ENCODE data around the gene ENPP7.

Gene ENPP7, protein sequence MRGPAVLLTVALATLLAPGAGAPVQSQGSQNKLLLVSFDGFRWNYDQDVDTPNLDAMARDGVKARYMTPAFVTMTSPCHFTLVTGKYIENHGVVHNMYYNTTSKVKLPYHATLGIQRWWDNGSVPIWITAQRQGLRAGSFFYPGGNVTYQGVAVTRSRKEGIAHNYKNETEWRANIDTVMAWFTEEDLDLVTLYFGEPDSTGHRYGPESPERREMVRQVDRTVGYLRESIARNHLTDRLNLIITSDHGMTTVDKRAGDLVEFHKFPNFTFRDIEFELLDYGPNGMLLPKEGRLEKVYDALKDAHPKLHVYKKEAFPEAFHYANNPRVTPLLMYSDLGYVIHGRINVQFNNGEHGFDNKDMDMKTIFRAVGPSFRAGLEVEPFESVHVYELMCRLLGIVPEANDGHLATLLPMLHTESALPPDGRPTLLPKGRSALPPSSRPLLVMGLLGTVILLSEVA

DNA sequence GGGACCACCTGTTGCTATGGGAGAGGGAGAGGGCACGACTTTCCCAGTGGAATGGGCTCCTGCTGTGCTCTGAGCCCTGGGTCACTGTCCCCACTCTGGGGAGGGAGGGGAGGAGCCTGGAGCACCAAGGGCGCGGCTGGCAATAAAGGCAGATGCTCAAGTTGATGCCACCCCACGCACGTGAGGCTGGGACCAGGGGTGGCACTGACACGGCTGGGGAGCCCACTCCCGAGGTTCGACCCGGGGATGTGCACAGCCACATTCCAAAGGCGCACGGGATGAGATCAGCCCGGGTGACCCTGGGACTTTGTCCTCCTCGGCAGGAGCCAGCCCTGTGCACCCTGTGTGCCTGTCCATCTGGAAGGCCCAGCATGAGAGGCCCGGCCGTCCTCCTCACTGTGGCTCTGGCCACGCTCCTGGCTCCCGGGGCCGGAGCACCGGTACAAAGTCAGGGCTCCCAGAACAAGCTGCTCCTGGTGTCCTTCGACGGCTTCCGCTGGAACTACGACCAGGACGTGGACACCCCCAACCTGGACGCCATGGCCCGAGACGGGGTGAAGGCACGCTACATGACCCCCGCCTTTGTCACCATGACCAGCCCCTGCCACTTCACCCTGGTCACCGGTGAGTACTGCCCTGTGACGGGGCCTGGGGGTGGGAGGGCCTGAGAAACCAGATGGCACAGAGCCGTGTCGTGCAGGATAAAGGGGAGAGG lies at the start of gene ENPP7:
Gene ENPP7 (plus strand): TSS at position 175 of the 715 bp plus-strand sequence. CDS start 197 bp downstream, at position 372.
- DNase-seq = no peak

DNA sequence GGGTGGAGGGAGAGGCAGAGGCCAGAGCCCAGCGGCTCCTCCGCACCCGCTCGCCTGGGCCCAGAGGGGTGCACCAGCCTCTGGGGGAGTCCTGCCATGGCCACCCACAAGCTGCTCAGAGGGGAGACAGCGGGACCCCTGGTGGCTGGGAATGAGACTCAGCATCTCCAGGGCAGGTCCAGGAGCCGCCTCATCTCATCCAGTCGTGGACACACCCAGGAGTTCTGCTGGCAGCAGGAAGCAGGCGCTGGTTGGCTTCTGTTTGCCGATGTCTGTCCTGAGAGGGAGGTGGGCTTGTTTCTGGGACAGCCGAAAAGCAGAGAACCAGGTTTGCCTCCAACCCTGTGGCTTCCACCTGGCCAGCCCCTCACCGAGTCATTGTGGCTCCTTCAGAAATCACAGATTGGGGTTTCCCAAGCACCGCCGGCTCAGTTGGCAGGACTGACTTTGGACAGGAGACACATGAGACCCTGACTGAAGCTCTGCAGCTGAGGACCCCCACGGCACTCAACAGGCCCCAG lies 49.6 kb upstream of the ENPP7 start:
- intact Hi-C loops (cut with DNase I) = no loop called here
- DNase-seq = no peak

More for the DNA sequence above, at the start of gene ENPP7:
- intact Hi-C loops (cut with DNase I) = no loop called here

DNA sequence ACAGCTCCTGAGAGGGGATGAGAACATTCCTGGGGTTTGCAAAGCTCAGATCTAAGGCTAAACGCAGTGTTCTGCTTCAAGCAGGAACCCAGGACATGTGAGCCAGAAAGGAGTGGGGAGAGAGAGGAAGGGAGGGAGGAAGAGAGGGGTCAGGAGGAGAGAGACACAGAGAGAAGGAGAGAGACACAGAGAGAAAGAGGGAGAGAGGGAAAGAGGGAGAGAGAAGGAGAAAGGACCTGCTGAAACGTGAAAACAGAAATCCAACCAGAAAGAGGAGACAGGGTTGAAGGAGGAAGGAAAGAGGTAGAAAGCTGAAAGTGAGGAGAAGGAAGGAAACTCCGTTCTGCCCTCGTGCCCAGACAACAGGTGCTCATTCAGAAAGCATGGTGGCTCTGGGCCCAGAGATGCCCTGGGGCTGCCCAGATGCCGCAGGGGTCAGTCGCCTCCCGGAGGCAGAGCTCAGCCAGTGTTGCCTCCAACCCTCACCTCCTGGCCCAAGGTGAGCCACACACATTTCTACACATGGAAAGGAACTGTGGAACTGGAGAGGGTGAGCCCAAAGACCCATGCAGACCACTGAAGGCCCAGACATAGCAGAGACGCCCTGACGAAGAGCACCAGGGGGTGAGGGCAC lies 49.0 kb upstream of the ENPP7 start:
- intact Hi-C loops (cut with DNase I) = no loop called here
- no peak for DNase-seq

DNA sequence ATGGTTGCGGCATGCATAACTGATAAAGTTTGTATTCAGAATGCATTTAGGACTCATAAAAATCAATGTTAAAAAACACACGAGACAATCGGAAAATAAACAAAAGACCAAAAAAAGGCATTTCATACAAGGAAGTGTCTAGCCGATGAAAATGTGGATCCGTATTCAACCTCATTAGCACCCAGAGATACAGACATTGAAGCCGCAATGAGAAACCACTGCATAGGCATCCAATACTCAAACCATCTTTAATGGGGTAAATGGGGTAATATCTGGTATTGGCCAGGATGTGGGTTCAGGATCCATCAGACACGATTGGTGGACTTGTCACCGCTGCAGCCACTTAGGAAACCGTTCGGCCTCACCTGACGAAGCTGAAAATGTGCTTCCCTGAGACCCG lies 47.4 kb upstream of the ENPP7 start:
- intact Hi-C loops (cut with DNase I) = no loop called here
- no peak for DNase-seq

DNA sequence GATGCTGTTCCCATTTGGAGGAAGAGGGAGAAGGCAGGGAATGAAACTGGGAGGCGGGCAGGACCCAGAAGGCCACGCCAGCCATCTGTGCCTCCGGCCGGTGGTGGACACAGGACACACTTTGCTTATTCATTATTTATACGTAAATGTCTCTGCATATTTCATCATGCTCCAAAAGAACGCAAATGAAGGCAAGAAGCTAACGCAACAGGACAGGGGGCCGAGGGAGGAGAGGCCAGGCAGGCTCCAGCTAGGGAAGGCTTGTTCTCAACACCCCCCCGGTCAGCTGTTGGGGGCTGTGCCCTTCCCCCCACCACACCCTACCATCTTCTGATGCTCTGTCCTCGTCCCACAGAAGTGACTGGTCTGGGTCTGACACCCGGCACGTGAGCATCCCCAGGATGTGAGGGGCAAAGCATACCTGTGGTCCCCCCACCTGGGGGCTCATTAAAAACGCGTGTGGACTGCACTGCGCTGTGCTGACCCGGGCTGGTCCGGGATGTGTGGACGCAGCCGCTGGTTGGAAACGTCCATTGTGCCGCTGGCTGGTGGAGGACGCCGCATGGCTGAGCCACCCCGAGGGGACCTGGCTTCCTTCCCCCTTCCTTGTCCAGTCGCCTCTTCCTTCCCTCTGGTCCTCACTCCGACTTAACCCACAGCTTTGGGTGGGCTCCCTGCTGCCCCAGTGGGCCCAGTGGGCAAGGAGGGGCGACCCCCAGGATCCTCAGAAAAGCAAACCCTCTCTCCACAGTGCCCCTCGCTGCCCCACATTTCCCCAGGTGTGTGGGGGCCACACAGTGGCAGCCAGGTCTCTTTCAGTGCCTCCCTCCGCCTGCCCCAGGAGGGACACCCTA lies 46.4 kb upstream of the ENPP7 start:
- intact Hi-C loops (cut with DNase I) = no loop called here
- DNase-seq = no peak

DNA sequence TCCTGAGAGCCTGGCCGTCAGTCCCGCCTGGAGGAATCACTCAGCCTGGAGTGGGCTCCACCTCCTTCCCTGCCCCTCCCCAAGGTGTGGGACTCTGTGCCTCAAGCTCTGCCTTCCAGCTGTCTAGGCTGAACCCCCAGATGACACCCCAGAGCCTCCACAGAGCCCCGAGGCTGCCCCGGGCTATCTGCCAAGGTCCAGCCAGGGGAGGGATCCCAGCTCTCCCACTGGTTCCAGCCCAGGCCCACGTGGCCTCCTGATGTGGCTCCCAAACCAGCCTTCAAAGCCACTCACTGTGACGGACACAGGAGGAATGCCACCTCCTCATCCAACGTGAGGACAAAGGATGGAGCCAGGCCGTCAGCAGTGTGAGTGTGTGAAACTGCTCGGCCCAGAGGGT lies 45.6 kb upstream of the ENPP7 start:
- intact Hi-C loops (cut with DNase I) = no loop called here
- no peak for DNase-seq

DNA sequence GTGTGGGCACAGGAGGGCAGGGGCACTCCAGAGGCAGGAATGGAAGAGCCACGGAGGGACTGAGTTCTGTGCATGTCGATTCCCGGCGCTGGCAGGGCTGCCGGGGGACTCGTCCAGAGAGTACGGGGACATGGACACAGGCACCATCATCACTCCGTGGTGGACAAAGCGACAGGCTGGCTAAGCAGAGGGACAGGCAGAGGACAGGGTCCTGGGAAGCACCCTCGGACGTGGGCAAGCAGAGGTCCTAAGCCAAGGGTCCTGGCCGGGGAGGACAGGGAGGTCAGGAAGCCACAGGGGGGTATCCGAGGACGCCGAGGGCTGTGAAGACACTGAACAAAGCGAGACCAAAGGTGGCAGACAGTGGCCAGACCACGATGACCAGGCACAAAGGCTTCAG lies 44.3 kb upstream of the ENPP7 start:
- no peak for DNase-seq
- intact Hi-C loops (cut with DNase I) = no loop called here

DNA sequence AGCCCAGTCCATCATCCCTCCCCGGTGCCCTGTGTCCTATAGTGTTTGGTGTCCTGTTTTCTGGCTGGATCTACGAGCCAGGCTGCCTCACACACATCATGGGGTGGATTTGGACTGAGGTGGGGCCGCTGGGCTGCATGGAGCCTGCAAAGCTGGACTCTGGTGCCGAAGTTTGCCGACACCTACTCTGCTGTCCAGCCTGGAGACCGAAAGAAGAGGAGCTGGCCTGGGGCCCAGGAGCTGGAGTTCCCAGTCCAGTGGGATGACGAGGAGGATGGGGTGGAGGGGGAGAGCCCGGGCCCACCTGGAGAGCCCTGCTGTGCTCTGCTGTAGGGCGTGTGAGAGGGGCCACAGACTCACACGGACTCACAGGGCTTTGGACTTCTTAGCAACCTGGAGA lies 40.3 kb upstream of the ENPP7 start:
- intact Hi-C loops (cut with DNase I) = no loop called here
- DNase-seq = no peak

DNA sequence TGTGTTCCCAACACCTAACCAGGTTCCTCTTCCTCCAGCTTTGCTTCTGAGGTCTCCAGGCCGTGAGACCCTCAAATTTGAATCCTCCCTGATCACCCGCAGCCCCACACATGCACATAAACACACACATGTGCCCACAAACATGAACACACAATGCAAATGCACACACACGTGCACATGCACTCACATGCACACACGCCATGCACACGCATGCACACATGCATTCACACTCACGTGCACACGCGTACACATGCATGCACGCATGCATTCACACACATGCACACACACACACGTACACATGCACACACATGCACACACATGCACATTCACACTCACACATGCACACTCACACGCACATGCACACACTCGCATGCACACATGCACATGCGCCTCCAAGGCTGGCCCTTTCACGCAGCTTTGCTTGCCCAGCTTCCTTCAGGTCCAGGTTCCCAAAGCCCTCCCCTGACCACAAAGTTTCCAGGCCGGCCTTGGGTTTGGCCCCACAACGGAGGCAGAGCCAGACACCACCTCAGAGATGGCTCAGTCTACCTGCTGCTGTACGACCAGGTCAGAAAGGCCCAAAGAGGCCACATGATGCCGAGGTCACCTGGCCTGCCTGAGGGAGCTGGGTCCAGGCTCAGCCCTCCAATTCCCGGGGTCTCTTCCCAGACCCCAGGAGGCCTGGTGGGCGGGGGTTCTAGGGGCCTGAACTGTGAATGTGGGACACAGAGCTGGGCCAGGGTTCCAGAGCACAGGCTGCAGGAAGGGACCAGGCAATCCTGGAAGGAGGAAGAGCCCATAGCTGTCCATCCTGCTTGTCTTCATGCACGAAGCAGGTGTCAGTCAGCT lies 39.5 kb upstream of the ENPP7 start:
- no peak for DNase-seq
- intact Hi-C loops (cut with DNase I) = no loop called here

DNA sequence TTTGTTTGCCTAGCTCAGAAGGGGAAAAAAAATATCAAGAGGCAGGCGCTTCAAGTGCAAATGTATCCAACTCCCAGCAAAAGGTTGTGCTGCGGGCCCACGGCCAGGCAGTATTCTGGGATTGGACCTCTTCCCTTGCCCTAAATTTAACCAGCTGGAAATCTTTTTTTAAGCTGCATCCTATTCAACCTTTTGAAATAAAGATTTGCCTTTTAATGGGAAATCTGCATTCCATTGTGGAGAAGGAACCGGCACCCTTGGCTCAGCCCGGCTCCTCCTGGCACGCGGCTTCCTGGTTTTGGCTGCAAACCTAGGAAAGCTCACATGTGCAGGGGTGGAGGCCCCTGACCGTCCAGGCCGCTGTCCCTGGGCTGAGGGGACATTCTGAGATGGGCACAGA lies 38.8 kb upstream of the ENPP7 start:
- DNase-seq = peak in 28 of 42 donors; percentile 14 to 66 (median 37)
- intact Hi-C loops (cut with DNase I) = no loop called here

DNA sequence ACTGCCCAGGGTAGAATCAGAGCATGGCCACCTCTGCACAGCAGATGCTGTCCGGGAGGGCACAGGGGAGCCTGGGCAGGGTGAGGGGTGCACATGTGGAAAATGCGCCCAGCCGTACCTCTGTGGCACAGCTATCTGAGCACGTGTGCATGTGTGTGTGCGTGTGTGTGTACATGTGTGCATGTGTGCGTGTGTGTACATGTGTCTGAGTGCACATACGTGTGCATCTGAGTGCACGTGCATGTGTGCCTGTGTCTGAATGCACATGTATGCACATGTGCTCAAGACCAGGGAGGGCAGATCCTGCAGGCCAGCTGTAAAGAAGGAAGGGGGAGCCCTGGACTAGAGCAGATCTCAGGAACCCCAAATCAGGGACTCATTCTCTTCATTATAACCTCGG lies 37.3 kb upstream of the ENPP7 start:
- DNase-seq = no peak
- intact Hi-C loops (cut with DNase I) = no loop called here

DNA sequence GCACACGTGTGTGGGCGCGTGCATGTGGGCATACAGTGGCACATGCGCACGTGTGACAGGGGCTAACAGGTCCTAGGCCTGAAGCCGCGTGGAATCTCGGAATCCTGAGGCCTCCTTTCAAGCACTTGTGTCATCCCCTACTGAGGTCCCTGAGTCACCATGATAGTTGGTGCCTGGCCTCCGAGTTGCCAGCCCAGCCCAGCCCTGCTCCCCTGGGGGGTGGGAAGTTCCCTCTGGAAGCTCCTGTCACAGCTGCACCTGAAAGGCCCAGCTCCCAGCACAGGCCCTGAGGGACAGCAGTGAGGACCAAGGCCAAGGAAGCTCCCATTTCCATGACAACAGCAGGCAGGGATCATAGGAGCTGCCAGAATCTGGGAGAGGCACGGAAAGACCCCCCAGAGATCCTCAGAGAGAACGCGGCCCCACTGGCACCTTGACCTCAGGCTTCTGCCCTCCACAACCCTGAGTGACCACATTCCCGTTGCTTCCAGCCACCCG lies 35.4 kb upstream of the ENPP7 start:
- DNase-seq = no peak
- intact Hi-C loops (cut with DNase I) = no loop called here

DNA sequence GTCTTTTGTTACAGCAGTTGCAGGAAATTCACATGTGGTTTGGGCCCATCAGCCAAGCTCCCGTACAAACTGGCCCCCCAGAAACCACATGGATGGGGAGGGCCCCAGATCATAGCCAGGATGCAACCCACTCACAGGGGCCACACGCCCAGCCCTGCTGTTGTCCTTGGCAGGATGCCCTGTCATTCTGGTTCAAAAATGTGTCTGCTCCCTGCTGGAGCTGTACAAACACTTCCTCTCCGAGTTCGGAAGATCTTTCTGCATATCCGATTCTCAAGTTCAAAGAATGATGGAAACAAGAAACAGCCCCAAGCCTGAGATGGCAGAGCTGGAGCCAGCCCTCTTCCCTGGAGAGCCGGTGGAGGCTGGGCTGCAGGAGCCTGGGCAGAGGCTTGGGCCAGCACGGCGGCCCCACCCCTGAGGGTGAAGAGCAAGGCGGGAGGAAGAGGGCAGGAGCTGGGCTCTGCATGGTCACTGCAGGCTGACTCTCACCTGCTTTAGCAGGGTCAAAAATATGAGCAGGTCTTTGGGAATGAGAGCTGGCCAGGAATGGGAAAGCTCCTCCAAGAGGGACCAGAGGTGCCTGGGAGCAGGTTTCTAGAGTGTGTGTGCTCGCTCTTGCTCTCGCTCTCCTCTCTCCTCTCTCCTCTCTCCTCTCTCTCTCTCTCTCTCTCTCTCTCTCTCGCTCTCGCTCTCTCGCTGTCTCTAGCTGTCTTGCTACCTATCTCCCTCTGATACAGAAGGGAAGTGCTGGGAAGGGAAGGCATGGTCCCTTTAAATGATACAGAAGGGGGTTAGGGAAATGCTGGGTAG lies 34.7 kb upstream of the ENPP7 start:
- no peak for DNase-seq
- intact Hi-C loops (cut with DNase I) = no loop called here

DNA sequence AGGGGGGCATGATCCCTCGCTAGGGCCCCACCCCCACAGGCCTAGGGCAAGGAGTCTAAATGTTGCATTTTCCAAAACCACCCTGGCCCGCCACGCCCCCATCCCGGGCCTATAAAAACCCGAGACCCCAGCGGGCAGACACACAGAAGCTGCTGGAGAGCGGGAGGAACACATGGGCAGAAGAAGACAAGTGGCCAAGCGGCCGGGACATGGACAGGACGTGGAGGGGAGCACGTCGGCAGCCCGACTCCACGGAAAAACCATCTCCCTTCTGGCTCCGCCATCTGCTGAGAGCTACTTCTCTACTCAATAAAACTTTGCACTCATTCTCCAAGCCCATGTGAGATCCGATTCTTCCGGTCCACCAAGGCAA lies 34.1 kb upstream of the ENPP7 start:
- DNase-seq = no peak
- intact Hi-C loops (cut with DNase I) = no loop called here

DNA sequence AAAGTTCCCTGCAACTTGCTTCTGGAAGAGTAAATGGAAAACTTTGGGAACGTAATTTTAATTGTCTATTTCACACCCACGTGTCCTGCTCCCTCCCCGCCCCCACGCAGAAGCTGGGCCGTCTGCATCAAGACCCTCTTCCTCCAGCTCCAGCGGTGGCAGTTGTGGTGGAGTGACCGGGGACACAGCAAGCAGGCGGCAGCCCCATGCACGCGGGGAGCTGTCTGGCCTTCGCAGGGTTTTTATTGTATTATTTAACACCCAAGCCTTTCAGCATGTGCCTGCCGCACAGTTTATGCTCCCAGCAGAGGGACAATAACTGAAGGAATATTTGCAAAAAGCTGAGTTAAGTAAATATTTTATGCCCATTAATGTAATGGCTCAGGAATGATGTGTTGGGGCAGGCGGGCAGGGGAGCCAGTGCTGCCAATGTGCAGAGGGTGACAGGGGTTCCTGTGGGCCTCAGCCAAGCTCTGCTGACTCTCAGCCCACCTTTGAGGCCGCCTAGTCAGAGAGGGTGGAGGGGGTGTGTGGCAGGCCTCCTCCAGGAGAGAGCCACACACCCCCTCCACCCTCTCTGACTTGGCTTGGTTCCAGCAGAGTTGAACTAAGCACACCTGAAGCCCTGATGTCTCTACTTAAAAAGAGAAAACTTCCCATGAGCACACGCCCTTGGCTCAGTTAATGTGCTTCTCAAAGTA lies 32.4 kb upstream of the ENPP7 start:
- intact Hi-C loops (cut with DNase I) = no loop called here
- DNase-seq = no peak

DNA sequence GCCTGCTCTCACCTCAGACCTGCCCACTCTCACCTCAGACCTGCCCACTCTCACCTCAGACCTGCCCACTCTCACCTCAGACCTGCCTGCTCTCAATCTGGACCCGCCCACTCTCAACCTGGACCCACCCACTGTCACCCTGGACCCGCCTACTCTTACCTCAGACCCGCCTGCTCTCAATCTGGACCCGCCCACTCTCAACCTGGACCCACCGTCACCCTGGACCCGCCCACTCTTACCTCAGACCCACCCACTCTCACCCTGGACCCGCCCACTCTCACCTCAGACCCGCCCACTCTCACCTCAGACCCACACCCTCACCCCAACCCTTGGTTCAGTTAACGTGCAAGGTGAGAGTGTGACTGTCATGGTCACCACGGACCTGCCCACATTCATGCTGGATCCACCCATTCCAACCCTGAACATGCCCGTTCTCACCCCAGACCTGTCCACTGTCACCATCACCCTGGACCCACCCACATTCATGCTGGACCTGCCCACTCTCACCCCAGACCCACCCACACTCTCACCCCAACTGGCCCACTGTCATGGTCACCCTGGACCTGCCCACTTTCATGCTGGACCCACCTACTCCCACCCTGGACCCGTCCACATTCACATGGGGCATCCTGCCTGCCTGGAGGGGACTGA lies 31.2 kb upstream of the ENPP7 start:
- intact Hi-C loops (cut with DNase I) = no loop called here
- DNase-seq = no peak

Measured in head of caudate nucleus (tissue), 42 donors.